MM.1S (cell line): ENCODE measurements around the gene LIN9.

Source experiments
- DNase-seq: peaks from one replicate; pipeline ENCODE4 v3.0.0-alpha.2; 2015
- H2AFZ ChIP-seq: fragments of 300-600 bp; sonication (generic); 2 replicates; pipeline ENCODE4 v1.6.0; 2016; ENCODE audit warnings: antibody characterized with exemption, low read length
- H3F3A ChIP-seq: fragments of 300-600 bp; sonication (generic); 2 replicates; pipeline ENCODE4 v1.6.1; 2016; ENCODE audit warnings: mild to moderate bottlenecking, antibody characterized with exemption, low read length, moderate library complexity, mixed read lengths; ENCODE audit not compliant: insufficient read depth
- H3K27ac ChIP-seq: fragments of 300-600 bp; sonication (generic); 2 replicates; pipeline ENCODE4 v1.5.1; 2016; ENCODE audit warnings: mild to moderate bottlenecking, low read length
- H3K27me3 ChIP-seq: fragments of 300-600 bp; sonication (generic); replicated peaks from 2 replicates; pipeline ENCODE4 v1.6.0; 2016; ENCODE audit warnings: low read length; ENCODE audit not compliant: insufficient read depth
- H3K36me3 ChIP-seq: fragments of 300-600 bp; sonication (generic); replicated peaks from 2 replicates; pipeline ENCODE4 v1.6.1; 2016; ENCODE audit warnings: mild to moderate bottlenecking, low read length, mixed read lengths; ENCODE audit not compliant: insufficient read depth
- H3K4me1 ChIP-seq: fragments of 300-600 bp; sonication (generic); 2 replicates; pipeline ENCODE4 v1.6.1; 2016; ENCODE audit warnings: low read length, mixed read lengths
- H3K4me2 ChIP-seq: fragments of 300-600 bp; sonication (generic); 2 replicates; pipeline ENCODE4 v1.6.0; 2016; ENCODE audit warnings: low read depth, low read length
- H3K4me3 ChIP-seq: fragments of 300-600 bp; sonication (generic); 2 replicates; pipeline ENCODE4 v1.5.1; 2016; ENCODE audit warnings: low read length, mixed read lengths
- H3K79me2 ChIP-seq: fragments of 300-600 bp; sonication (generic); 2 replicates; pipeline ENCODE4 v1.6.1; 2016; ENCODE audit warnings: mixed run types, low read length, mixed read lengths
- H3K9ac ChIP-seq: fragments of 300-600 bp; sonication (generic); 2 replicates; pipeline ENCODE4 v1.6.1; 2016; ENCODE audit warnings: low read length, mixed read lengths
- H3K9me2 ChIP-seq: fragments of 300-600 bp; sonication (generic); replicated peaks from 2 replicates; pipeline ENCODE4 v1.6.1; 2016; ENCODE audit warnings: mild to moderate bottlenecking, low read length, mixed read lengths; ENCODE audit not compliant: insufficient read depth
- H3K9me3 ChIP-seq: fragments of 300-600 bp; sonication (generic); replicated peaks from 2 replicates; pipeline ENCODE4 v1.6.1; 2016; ENCODE audit warnings: mild to moderate bottlenecking, low read length, mixed read lengths; ENCODE audit not compliant: insufficient read depth
- H4K20me1 ChIP-seq: fragments of 300-600 bp; sonication (generic); 2 replicates; pipeline ENCODE4 v1.6.1; 2016; ENCODE audit warnings: mild to moderate bottlenecking, low read length, moderate library complexity, mixed read lengths; ENCODE audit not compliant: insufficient read depth
- EZH2 ChIP-seq: fragments of 300-600 bp; sonication (generic); optimal IDR thresholded peaks from 2 replicates; pipeline ENCODE3; 2017; ENCODE audit warnings: low read depth, mild to moderate bottlenecking, antibody characterized with exemption, low read length, mixed read lengths
- EZH2phosphoT487 ChIP-seq: fragments of 300-600 bp; sonication (generic); IDR thresholded peaks from 2 replicates; pipeline ENCODE4 v1.6.1; 2018; ENCODE audit warnings: antibody characterized with exemption, low read length
- TF ChIP-seq, protein P1 (sequence below): fragments of 300-600 bp; sonication (generic); IDR thresholded peaks from 2 replicates; pipeline ENCODE4 v1.5.1; 2016; ENCODE audit warnings: antibody characterized with exemption, low read length, mixed read lengths

Gene LIN9

DNA sequence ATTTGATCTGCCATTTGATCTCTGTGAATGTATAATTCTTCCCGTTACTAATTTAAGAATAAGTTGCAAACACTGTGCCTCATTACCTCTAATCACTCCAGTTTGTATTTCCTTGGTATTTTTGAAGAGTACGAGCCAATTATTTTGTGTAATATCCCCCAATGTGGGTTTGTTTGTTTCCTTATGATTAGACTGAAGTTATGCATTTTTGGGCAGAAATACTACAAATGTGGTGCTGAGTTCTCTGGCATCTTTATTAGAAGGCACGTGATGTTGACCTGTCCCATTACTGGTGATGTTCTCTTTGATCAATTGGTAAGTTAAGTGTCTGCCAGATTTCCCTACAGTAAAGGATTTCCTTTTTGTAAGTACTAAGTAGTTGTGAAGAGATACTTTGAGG is 75.2 kb downstream of the LIN9 start:
- TF ChIP-seq EZH2 (no peak), EZH2phosphoT487 (no peak)
- TF ChIP-seq, protein P1, sequence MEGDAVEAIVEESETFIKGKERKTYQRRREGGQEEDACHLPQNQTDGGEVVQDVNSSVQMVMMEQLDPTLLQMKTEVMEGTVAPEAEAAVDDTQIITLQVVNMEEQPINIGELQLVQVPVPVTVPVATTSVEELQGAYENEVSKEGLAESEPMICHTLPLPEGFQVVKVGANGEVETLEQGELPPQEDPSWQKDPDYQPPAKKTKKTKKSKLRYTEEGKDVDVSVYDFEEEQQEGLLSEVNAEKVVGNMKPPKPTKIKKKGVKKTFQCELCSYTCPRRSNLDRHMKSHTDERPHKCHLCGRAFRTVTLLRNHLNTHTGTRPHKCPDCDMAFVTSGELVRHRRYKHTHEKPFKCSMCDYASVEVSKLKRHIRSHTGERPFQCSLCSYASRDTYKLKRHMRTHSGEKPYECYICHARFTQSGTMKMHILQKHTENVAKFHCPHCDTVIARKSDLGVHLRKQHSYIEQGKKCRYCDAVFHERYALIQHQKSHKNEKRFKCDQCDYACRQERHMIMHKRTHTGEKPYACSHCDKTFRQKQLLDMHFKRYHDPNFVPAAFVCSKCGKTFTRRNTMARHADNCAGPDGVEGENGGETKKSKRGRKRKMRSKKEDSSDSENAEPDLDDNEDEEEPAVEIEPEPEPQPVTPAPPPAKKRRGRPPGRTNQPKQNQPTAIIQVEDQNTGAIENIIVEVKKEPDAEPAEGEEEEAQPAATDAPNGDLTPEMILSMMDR: no peak
- Histone ChIP-seq H2AFZ (no peak overlapping the region), H3K9ac (no peak overlapping the region), H3K27me3 (no peaks in the 10 kb centered on the region), H3K9me2 (no peaks in the 10 kb centered on the region), H3F3A (no peaks in the 10 kb centered on the region; the same call in 1 of the 2 replicates), H3K4me3 (no peak overlapping the region), H3K4me1 (peaks cover 20% of the 10 kb centered on the region), H3K27ac (peak overlapping the region; percentile 6; the same call in 1 of the 2 replicates), H3K36me3 (no peaks in the 10 kb centered on the region; the same call in 1 of the 2 replicates), H3K4me2 (peak overlapping the region; percentile 28; the same call in 1 of the 2 replicates), H4K20me1 (no peaks in the 10 kb centered on the region), H3K9me3 (no peaks in the 10 kb centered on the region), H3K79me2 (no peaks in the 10 kb centered on the region)
- DNase-seq: no peak

DNA sequence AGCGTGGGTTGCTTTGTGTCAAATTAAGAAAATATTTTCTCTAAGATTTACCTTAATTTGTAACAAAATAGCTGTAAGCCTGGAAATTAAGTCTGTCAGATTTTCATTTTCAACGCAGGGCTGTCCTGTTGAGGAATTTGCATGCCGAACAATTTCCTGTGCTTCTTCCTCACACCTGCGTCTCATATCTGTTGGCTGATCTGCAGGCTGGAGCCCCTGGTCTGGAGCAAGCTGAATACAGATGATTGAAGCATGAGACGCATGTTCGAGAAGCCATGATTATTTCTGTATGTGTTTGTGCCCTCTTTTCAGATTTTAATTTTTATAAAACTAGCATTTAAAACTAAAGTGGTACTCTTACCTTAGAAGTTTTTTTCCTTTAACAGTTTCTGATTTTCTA is 75.7 kb downstream of the LIN9 start:
- H3K9ac ChIP-seq: no peak overlapping the region
- H3F3A ChIP-seq: no peaks in the 10 kb centered on the region; the same call in 1 of the 2 replicates
- peaks cover 20% of the 10 kb centered on the region for H3K4me1 ChIP-seq
- H3K27ac ChIP-seq: peak overlapping the region; percentile 6; the same call in 1 of the 2 replicates
- no peak overlapping the region for H3K4me3 ChIP-seq
- no peaks in the 10 kb centered on the region for H3K79me2 ChIP-seq
- H3K9me3 ChIP-seq: no peaks in the 10 kb centered on the region
- no peaks in the 10 kb centered on the region for H3K27me3 ChIP-seq
- H3K9me2 ChIP-seq: no peaks in the 10 kb centered on the region
- DNase-seq: peak; percentile 72
- TF ChIP-seq EZH2 (no peak), EZH2phosphoT487 (no peak)
- TF ChIP-seq, protein P1: no peak
- peak overlapping the region; percentile 28; the same call in 1 of the 2 replicates for H3K4me2 ChIP-seq
- no peaks in the 10 kb centered on the region; the same call in 1 of the 2 replicates for H3K36me3 ChIP-seq
- no peaks in the 10 kb centered on the region for H4K20me1 ChIP-seq
- H2AFZ ChIP-seq: no peak overlapping the region

DNA sequence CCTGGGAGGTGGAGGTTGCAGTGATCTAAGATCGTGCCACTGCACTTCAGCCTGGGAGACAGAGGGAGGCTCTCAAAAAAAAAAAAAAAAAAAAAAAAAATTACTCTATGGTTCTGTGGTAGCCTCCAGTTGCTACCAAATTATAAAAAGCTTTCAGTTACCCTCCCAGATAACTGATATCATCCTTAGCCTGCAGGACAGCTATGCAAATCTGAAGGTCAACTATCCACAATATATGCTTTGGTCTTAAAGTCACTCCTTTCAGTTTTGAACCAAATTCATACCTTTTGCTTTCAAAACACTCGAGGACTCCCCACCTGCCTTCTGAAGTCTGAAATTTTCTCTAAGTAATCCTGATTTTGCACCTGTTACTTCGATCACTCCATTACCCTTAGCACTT is 82.4 kb downstream of the LIN9 start:
- Histone ChIP-seq H3K27me3 (no peaks in the 10 kb centered on the region), H3K4me2 (peak overlapping the region; percentile 28; the same call in 1 of the 2 replicates), H3K36me3 (no peaks in the 10 kb centered on the region), H3K9me3 (no peaks in the 10 kb centered on the region), H3K4me3 (no peak overlapping the region; the same call in 1 of the 2 replicates), H3K9ac (no peak overlapping the region), H3F3A (peaks cover 19% of the 10 kb centered on the region), H3K9me2 (no peaks in the 10 kb centered on the region), H3K27ac (peak overlapping the region; percentile 48), H3K79me2 (no peaks in the 10 kb centered on the region), H4K20me1 (no peaks in the 10 kb centered on the region), H3K4me1 (peaks cover 13% of the 10 kb centered on the region), H2AFZ (no peak overlapping the region)
- TF ChIP-seq EZH2phosphoT487 (no peak), EZH2 (no peak)
- TF ChIP-seq, protein P1: no peak
- peak; percentile 90 for DNase-seq
